Activated naive CD8-positive, alpha-beta T cell treated with anti-CD3 and anti-CD28 coated beads, Interleukin-2, amount 50 U/mL, for 24 hours (primary cell): ENCODE data around the gene TFAM.

ENCODE experiments used
- ATAC-seq: fragments of 150-1000 bp; cut with Tn5 transposase; one replicate; pipeline ENCODE4 v1.10.0; 2021
- DNase-seq: peaks from one replicate; pipeline ENCODE4 v3.0.0; 2021
- H3K27ac Mint-ChIP-seq: one replicate; pipeline ENCODE4 v1.8.0; 2021; ENCODE audit warnings: mild to moderate bottlenecking, mixed read lengths
- H3K27me3 Mint-ChIP-seq: one replicate; pipeline ENCODE4 v1.8.0; 2021; ENCODE audit warnings: mixed read lengths
- H3K36me3 Mint-ChIP-seq: one replicate; pipeline ENCODE4 v1.8.0; 2021; ENCODE audit warnings: low read depth, mixed read lengths
- H3K4me1 Mint-ChIP-seq: one replicate; pipeline ENCODE4 v1.8.0; 2021; ENCODE audit warnings: mixed read lengths
- H3K4me3 Mint-ChIP-seq: one replicate; pipeline ENCODE4 v1.8.0; 2021; ENCODE audit warnings: mild to moderate bottlenecking, moderate library complexity, mixed read lengths
- H3K9me3 Mint-ChIP-seq: one replicate; pipeline ENCODE4 v1.8.0; 2021; ENCODE audit warnings: mixed read lengths

TFAM gene

GRCh38 chr10:58435297-58435985 lies 50.2 kb downstream of the TFAM start:
- Mint-ChIP-seq H3K4me3 (no peak overlapping the region), H3K36me3 (no peaks in the 10 kb centered on the region), H3K4me1 (peaks cover 15% of the 10 kb centered on the region), H3K27me3 (peaks cover 14% of the 10 kb centered on the region), H3K27ac (peak overlapping the region; percentile 61), H3K9me3 (peaks cover 7% of the 10 kb centered on the region)
- peak; percentile 41 for DNase-seq
- peak; percentile 100 for ATAC-seq

GRCh38 chr10:58436071-58436470 lies 50.9 kb downstream of the TFAM start:
- no peak overlapping the region for H3K27ac Mint-ChIP-seq
- peaks cover 15% of the 10 kb centered on the region for H3K4me1 Mint-ChIP-seq
- ATAC-seq (no peak), DNase-seq (no peak)
- H3K27me3 Mint-ChIP-seq: peaks cover 10% of the 10 kb centered on the region
- peaks cover 8% of the 10 kb centered on the region for H3K9me3 Mint-ChIP-seq
- H3K4me3 Mint-ChIP-seq: no peak overlapping the region
- H3K36me3 Mint-ChIP-seq: no peaks in the 10 kb centered on the region

GRCh38 chr10:58438340-58438871 lies 53.2 kb downstream of the TFAM start:
- no peak overlapping the region for H3K4me3 Mint-ChIP-seq
- peaks cover 15% of the 10 kb centered on the region for H3K4me1 Mint-ChIP-seq
- no peak for DNase-seq
- H3K9me3 Mint-ChIP-seq: peaks cover 8% of the 10 kb centered on the region
- no peak for ATAC-seq
- H3K27ac Mint-ChIP-seq: no peak overlapping the region
- H3K36me3 Mint-ChIP-seq: no peaks in the 10 kb centered on the region
- peaks cover 3% of the 10 kb centered on the region for H3K27me3 Mint-ChIP-seq

- Mint-ChIP-seq H3K4me1 (peaks cover 15% of the 10 kb centered on the region), H3K27ac (no peak overlapping the region), H3K36me3 (no peaks in the 10 kb centered on the region), H3K27me3 (no peaks in the 10 kb centered on the region), H3K9me3 (peaks cover 8% of the 10 kb centered on the region), H3K4me3 (no peak overlapping the region)
- no peak for DNase-seq
- no peak for ATAC-seq
These were observed 53.8 kb downstream of the TFAM start for GRCh38 chr10:58438986-58439385.

- H3K4me3 Mint-ChIP-seq: no peak overlapping the region
- ATAC-seq (no peak), DNase-seq (no peak)
- peaks cover 8% of the 10 kb centered on the region for H3K9me3 Mint-ChIP-seq
- H3K27me3 Mint-ChIP-seq: no peaks in the 10 kb centered on the region
- peaks cover 15% of the 10 kb centered on the region for H3K4me1 Mint-ChIP-seq
- H3K36me3 Mint-ChIP-seq: no peaks in the 10 kb centered on the region
- no peak overlapping the region for H3K27ac Mint-ChIP-seq
These were observed 54.6 kb downstream of the TFAM start for GRCh38 chr10:58439632-58440364.

- DNase-seq: no peak
- Mint-ChIP-seq H3K9me3 (peaks cover 8% of the 10 kb centered on the region), H3K4me1 (peaks cover 10% of the 10 kb centered on the region), H3K4me3 (no peak overlapping the region), H3K27ac (no peak overlapping the region), H3K27me3 (no peaks in the 10 kb centered on the region), H3K36me3 (no peaks in the 10 kb centered on the region)
- ATAC-seq: peak; percentile 49
These were observed 55.3 kb downstream of the TFAM start for GRCh38 chr10:58440484-58440883.

GRCh38 chr10:58444321-58444720 lies 59.1 kb downstream of the TFAM start:
- DNase-seq (no peak), ATAC-seq (no peak)
- H3K27me3 Mint-ChIP-seq: no peaks in the 10 kb centered on the region
- no peaks in the 10 kb centered on the region for H3K36me3 Mint-ChIP-seq
- no peak overlapping the region for H3K27ac Mint-ChIP-seq
- peaks cover 8% of the 10 kb centered on the region for H3K9me3 Mint-ChIP-seq
- H3K4me3 Mint-ChIP-seq: no peak overlapping the region
- H3K4me1 Mint-ChIP-seq: no peaks in the 10 kb centered on the region

- H3K36me3 Mint-ChIP-seq: no peaks in the 10 kb centered on the region
- ATAC-seq: no peak
These were observed 59.7 kb downstream of the TFAM start for GRCh38 chr10:58444876-58445275.

GRCh38 chr10:58448121-58448935 lies 63.1 kb downstream of the TFAM start:
- H3K27ac Mint-ChIP-seq: no peak overlapping the region
- H3K36me3 Mint-ChIP-seq: no peaks in the 10 kb centered on the region
- ATAC-seq (no peak), DNase-seq (no peak)
- H3K27me3 Mint-ChIP-seq: peaks cover 1% of the 10 kb centered on the region
- no peaks in the 10 kb centered on the region for H3K9me3 Mint-ChIP-seq
- H3K4me1 Mint-ChIP-seq: no peaks in the 10 kb centered on the region
- H3K4me3 Mint-ChIP-seq: no peak overlapping the region

More at GRCh38 chr10:58444876-58445275, 59.7 kb downstream of the TFAM start:
- no peaks in the 10 kb centered on the region for H3K27me3 Mint-ChIP-seq
- DNase-seq: no peak
- H3K4me3 Mint-ChIP-seq: no peak overlapping the region
- no peak overlapping the region for H3K27ac Mint-ChIP-seq
- H3K9me3 Mint-ChIP-seq: peaks cover 7% of the 10 kb centered on the region
- H3K4me1 Mint-ChIP-seq: no peaks in the 10 kb centered on the region
